Body of pancreas (tissue), 4 donors: ENCODE measurements around the gene TJAP1. TPM values are rescaled to one million over a fixed set of nuclear protein-coding genes. Genes with fewer than 3 reads are reported as not detected.
"Not testable (repeated sequence)": the region's sequence is repeated elsewhere in the genome, so short reads cannot be mapped to it uniquely, and the experiment has no call there.

Source experiments
- ATAC-seq: fragments of 150-250 bp; one replicate; pipeline ENCODE4 v1.9.1; 2016
- DNase-seq, 4 donors: peaks; one replicate each; pipeline ENCODE4 v3.0.0-alpha.2; 2019
- H3K27ac ChIP-seq, 4 donors: fragments of 200-600 bp; sonication (generic); 1 replicate in 3 of 4; 2 replicates in 1 of 4; pipeline versions ENCODE4 v1.5.1 to v1.6.1; 2016 to 2019; ENCODE audit warnings: mild to moderate bottlenecking in 1 of 4, mixed read lengths in 1 of 4, moderate library complexity in 1 of 4
- H3K27me3 ChIP-seq, 2 donors: fragments of 200-600 bp; sonication (generic); one replicate each; pipeline ENCODE4 v1.6.0; 2016; ENCODE audit warnings: mild to moderate bottlenecking in 1 of 2
- H3K36me3 ChIP-seq, 2 donors: fragments of 200-600 bp; sonication (generic); replicated peaks in 1 of 2; 2 replicates each; pipeline ENCODE4 v1.5.1; 2016; ENCODE audit warnings: low read depth in 2 of 2; ENCODE audit not compliant: insufficient read depth in 1 of 2
- H3K4me1 ChIP-seq: fragments of 200-600 bp; sonication (generic); one replicate; pipeline ENCODE4 v1.6.0; 2016
- H3K4me3 ChIP-seq, 2 donors: fragments of 200-600 bp; sonication (generic); 1 replicate in 1 of 2; 2 replicates in 1 of 2; pipeline ENCODE4 v1.5.1; 2016 to 2019
- H3K9me3 ChIP-seq, 3 donors: fragments of 200-600 bp; sonication (generic); 1 replicate in 2 of 3; 2 replicates in 1 of 3; pipeline ENCODE4 v1.5.1; 2016
- CTCF ChIP-seq, 7 experiments: fragments of 450-650 bp in 4 of 7; fragments of 200-600 bp in 3 of 7; sonication (generic) in 3 of 7; IDR thresholded peaks; one replicate each; pipeline ENCODE4 v1.5.1; 2016 to 2019; ENCODE audit warnings: antibody characterized with exemption in 7 of 7
- POLR2A ChIP-seq, 3 donors: fragments of 450-650 bp; IDR thresholded peaks; one replicate each; pipeline ENCODE4 v1.6.1; 2016; ENCODE audit warnings: antibody characterized with exemption in 3 of 3, mild to moderate bottlenecking in 2 of 3
- WGBS, 2 donors: methylation state at CpG; one replicate each; pipeline ENCODE4 v1.1.5; 2017; 5-methylcytosine and 5-hydroxymethylcytosine counted together
- intact Hi-C: fragments of 100-400 bp; cut with DNase I; formaldehyde crosslinking; loops from one replicate; pipeline ENCODE4 v1.15.1; 2023
- total RNA-seq, 2 donors: library from RNA; depleted of rRNA; stranded (reverse); fragments of >200 nt; gene quantifications; one replicate each; pipeline ENCODE4 v1.1.0, GENCODE V29; 2016

Gene TJAP1
- total RNA-seq, 2 donors from 2014 or later, result 16.9 to 47.5 TPM

GRCh38 chr6:43495409-43495941 is 18.1 kb downstream of the TJAP1 start:
- ATAC-seq (no peak), DNase-seq (no peak)
- Histone ChIP-seq H3K36me3 (peaks cover 4 to 12% of the 10 kb centered on the region in 2 donors), H3K4me1 (peaks cover 12% of the 10 kb centered on the region), H3K27ac (no peak overlapping the region), H3K27me3 (no peaks in the 10 kb centered on the region), H3K9me3 (no peaks in the 10 kb centered on the region), H3K4me3 (no peak overlapping the region)
- no peak for TF ChIP-seq POLR2A (IDR thresholded peaks at IDR 0.05)
- TF ChIP-seq CTCF (IDR thresholded peaks at IDR 0.05), result no peak
- 79 to 92% methylated on average over 4 of the region's 4 CpGs for WGBS, 2 donors
- intact Hi-C loops, result no loop called here

- DNase-seq, result no peak
- H3K4me1 ChIP-seq, result peaks cover 12% of the 10 kb centered on the region
- peaks cover 9 to 21% of the 10 kb centered on the region in 2 donors for H3K36me3 ChIP-seq
- no peak for ATAC-seq
- intact Hi-C loops, result no loop called here
- no peaks in the 10 kb centered on the region for H3K9me3 ChIP-seq
- H3K27ac ChIP-seq, result no peak overlapping the region
- H3K27me3 ChIP-seq, result no peaks in the 10 kb centered on the region
- H3K4me3 ChIP-seq, result no peak overlapping the region
- TF ChIP-seq CTCF (IDR thresholded peaks at IDR 0.05), result peak in 6 of 7 experiments; percentile 7 to 34 (median 20)
- TF ChIP-seq POLR2A (IDR thresholded peaks at IDR 0.05), result no peak
- 67 to 70% methylated on average over 12 to 18 of the region's 18 CpGs for WGBS, 2 donors
Measured at GRCh38 chr6:43496370-43497128, 19.2 kb downstream of the TJAP1 start.

- H3K4me1 ChIP-seq, result peaks cover 8% of the 10 kb centered on the region
- H3K9me3 ChIP-seq, result no peaks in the 10 kb centered on the region
- peaks cover 9 to 21% of the 10 kb centered on the region in 2 donors for H3K36me3 ChIP-seq
- 93 to 94% methylated on average over 1 to 6 of the region's 6 CpGs for WGBS, 2 donors
- intact Hi-C loops, result no loop called here
- no peak overlapping the region for H3K4me3 ChIP-seq
- no peak for ATAC-seq
- no peak overlapping the region for H3K27ac ChIP-seq
- no peak for DNase-seq
- H3K27me3 ChIP-seq, result no peaks in the 10 kb centered on the region
- TF ChIP-seq CTCF (IDR thresholded peaks at IDR 0.05) (no peak), POLR2A (IDR thresholded peaks at IDR 0.05) (no peak)
Measured at GRCh38 chr6:43497129-43497396, 19.7 kb downstream of the TJAP1 start.

GRCh38 chr6:43497689-43498088 is 20.3 kb downstream of the TJAP1 start:
- TF ChIP-seq POLR2A (IDR thresholded peaks at IDR 0.05), result no peak
- no peak for TF ChIP-seq CTCF (IDR thresholded peaks at IDR 0.05)
- H3K9me3 ChIP-seq, result no peaks in the 10 kb centered on the region
- no peak overlapping the region for H3K4me3 ChIP-seq
- H3K36me3 ChIP-seq, result peaks cover 9 to 22% of the 10 kb centered on the region in 2 donors
- H3K27ac ChIP-seq, result no peak overlapping the region
- no peaks in the 10 kb centered on the region for H3K27me3 ChIP-seq
- intact Hi-C loops, result no loop called here
- DNase-seq (no peak), ATAC-seq (no peak)
- WGBS, 2 donors, result 94 to 97% methylated on average over 12 of the region's 12 CpGs
- peaks cover 1% of the 10 kb centered on the region for H3K4me1 ChIP-seq

- H3K4me3 ChIP-seq, H3K27me3 ChIP-seq, H3K9me3 ChIP-seq, intact Hi-C loops, H3K4me1 ChIP-seq, ATAC-seq, DNase-seq, H3K27ac ChIP-seq: not testable (repeated sequence)
- WGBS, 2 donors, result 68 to 98% methylated on average over 5 of the region's 5 CpGs
- H3K36me3 ChIP-seq, result peaks cover 9 to 27% of the 10 kb centered on the region in 2 donors
Measured at GRCh38 chr6:43498291-43498690, 20.9 kb downstream of the TJAP1 start.
